ENCODE measurements around the gene RIC8B.

The RIC8B gene

GRCh38 chr12:106901276-106901675 is 126.8 kb downstream of the RIC8B start:
- H3K36me3 Mint-ChIP-seq (ENCODE audit: low read depth), result no peaks in the 10 kb centered on the region
- peaks cover 5% of the 10 kb centered on the region for H3K4me1 Mint-ChIP-seq (ENCODE audit: low read depth)
- intact Hi-C loops (cut with micrococcal nuclease), result no loop called here
- no peak overlapping the region for H3K27ac Mint-ChIP-seq
- peaks cover 88% of the 10 kb centered on the region for H3K27me3 Mint-ChIP-seq
- H3K9me3 Mint-ChIP-seq, result no peaks in the 10 kb centered on the region
- H3K4me3 Mint-ChIP-seq, result no peak overlapping the region

- H3K36me3 Mint-ChIP-seq (ENCODE audit: low read depth), result no peaks in the 10 kb centered on the region
- peaks cover 93% of the 10 kb centered on the region for H3K27me3 Mint-ChIP-seq
- H3K27ac Mint-ChIP-seq, result no peak overlapping the region
- no peaks in the 10 kb centered on the region for H3K9me3 Mint-ChIP-seq
- peaks cover 5% of the 10 kb centered on the region for H3K4me1 Mint-ChIP-seq (ENCODE audit: low read depth)
- intact Hi-C loops (cut with micrococcal nuclease), result no loop called here
- no peak overlapping the region for H3K4me3 Mint-ChIP-seq
These were observed 127.6 kb downstream of the RIC8B start for GRCh38 chr12:106902053-106902452.

GRCh38 chr12:106903241-106903945 is 128.9 kb downstream of the RIC8B start:
- Mint-ChIP-seq H3K36me3 (ENCODE audit: low read depth) (no peaks in the 10 kb centered on the region), H3K27me3 (peaks cover 93% of the 10 kb centered on the region), H3K4me1 (ENCODE audit: low read depth) (peaks cover 5% of the 10 kb centered on the region), H3K4me3 (no peak overlapping the region), H3K9me3 (no peaks in the 10 kb centered on the region), H3K27ac (no peak overlapping the region)
- intact Hi-C loops (cut with micrococcal nuclease), result no loop called here

- Mint-ChIP-seq H3K4me3 (no peak overlapping the region), H3K27ac (no peak overlapping the region), H3K27me3 (peaks cover 93% of the 10 kb centered on the region), H3K36me3 (ENCODE audit: low read depth) (no peaks in the 10 kb centered on the region), H3K4me1 (ENCODE audit: low read depth) (peaks cover 13% of the 10 kb centered on the region), H3K9me3 (no peaks in the 10 kb centered on the region)
- intact Hi-C loops (cut with micrococcal nuclease), result no loop called here
These were observed 132.2 kb downstream of the RIC8B start for GRCh38 chr12:106906715-106907114.

- Mint-ChIP-seq H3K4me3 (no peak overlapping the region), H3K4me1 (ENCODE audit: low read depth) (peaks cover 15% of the 10 kb centered on the region), H3K27me3 (peaks cover 93% of the 10 kb centered on the region), H3K9me3 (no peaks in the 10 kb centered on the region), H3K36me3 (ENCODE audit: low read depth) (no peaks in the 10 kb centered on the region), H3K27ac (no peak overlapping the region)
- intact Hi-C loops (cut with micrococcal nuclease), result no loop called here
These were observed 132.9 kb downstream of the RIC8B start for GRCh38 chr12:106907411-106907810.

GRCh38 chr12:106907846-106908245 is 133.4 kb downstream of the RIC8B start:
- intact Hi-C loops (cut with micrococcal nuclease), result no loop called here
- Mint-ChIP-seq H3K4me3 (no peak overlapping the region), H3K36me3 (ENCODE audit: low read depth) (no peaks in the 10 kb centered on the region), H3K27ac (no peak overlapping the region), H3K27me3 (peaks cover 93% of the 10 kb centered on the region), H3K4me1 (ENCODE audit: low read depth) (peaks cover 15% of the 10 kb centered on the region), H3K9me3 (no peaks in the 10 kb centered on the region)

GRCh38 chr12:106908561-106908960 is 134.1 kb downstream of the RIC8B start:
- H3K27me3 Mint-ChIP-seq, result peaks cover 93% of the 10 kb centered on the region
- intact Hi-C loops (cut with micrococcal nuclease), result no loop called here
- no peaks in the 10 kb centered on the region for H3K36me3 Mint-ChIP-seq (ENCODE audit: low read depth)
- H3K4me1 Mint-ChIP-seq (ENCODE audit: low read depth), result peaks cover 10% of the 10 kb centered on the region
- H3K4me3 Mint-ChIP-seq, result no peak overlapping the region
- no peak overlapping the region for H3K27ac Mint-ChIP-seq
- no peaks in the 10 kb centered on the region for H3K9me3 Mint-ChIP-seq

GRCh38 chr12:106910202-106910601 is 135.7 kb downstream of the RIC8B start:
- intact Hi-C loops (cut with micrococcal nuclease), result no loop called here
- H3K4me3 Mint-ChIP-seq, result no peak overlapping the region
- H3K27ac Mint-ChIP-seq, result no peak overlapping the region
- H3K36me3 Mint-ChIP-seq (ENCODE audit: low read depth), result no peaks in the 10 kb centered on the region
- peaks cover 10% of the 10 kb centered on the region for H3K4me1 Mint-ChIP-seq (ENCODE audit: low read depth)
- H3K9me3 Mint-ChIP-seq, result no peaks in the 10 kb centered on the region
- peaks cover 97% of the 10 kb centered on the region for H3K27me3 Mint-ChIP-seq

- H3K27ac Mint-ChIP-seq, result no peak overlapping the region
- H3K36me3 Mint-ChIP-seq (ENCODE audit: low read depth), result no peaks in the 10 kb centered on the region
- intact Hi-C loops (cut with micrococcal nuclease), result no loop called here
- no peaks in the 10 kb centered on the region for H3K9me3 Mint-ChIP-seq
- H3K4me3 Mint-ChIP-seq, result no peak overlapping the region
- H3K4me1 Mint-ChIP-seq (ENCODE audit: low read depth), result peaks cover 10% of the 10 kb centered on the region
- H3K27me3 Mint-ChIP-seq, result peaks cover 98% of the 10 kb centered on the region
These were observed 137.1 kb downstream of the RIC8B start for GRCh38 chr12:106911581-106911980.

GRCh38 chr12:106913456-106913855 is 139.0 kb downstream of the RIC8B start:
- intact Hi-C loops (cut with micrococcal nuclease), result no loop called here
- no peaks in the 10 kb centered on the region for H3K36me3 Mint-ChIP-seq (ENCODE audit: low read depth)
- no peaks in the 10 kb centered on the region for H3K9me3 Mint-ChIP-seq
- H3K27me3 Mint-ChIP-seq, result peaks cover 96% of the 10 kb centered on the region
- H3K4me1 Mint-ChIP-seq (ENCODE audit: low read depth), result peaks cover 10% of the 10 kb centered on the region
- no peak overlapping the region for H3K27ac Mint-ChIP-seq
- no peak overlapping the region for H3K4me3 Mint-ChIP-seq

- Mint-ChIP-seq H3K4me3 (no peak overlapping the region), H3K9me3 (no peaks in the 10 kb centered on the region), H3K27me3 (peaks cover 93% of the 10 kb centered on the region)
These were observed 140.5 kb downstream of the RIC8B start for GRCh38 chr12:106914796-106915634.

GRCh38 chr12:106915635-106916026 is 141.1 kb downstream of the RIC8B start:
- no peaks in the 10 kb centered on the region for H3K36me3 Mint-ChIP-seq (ENCODE audit: low read depth)
- H3K4me1 Mint-ChIP-seq (ENCODE audit: low read depth), result peaks cover 5% of the 10 kb centered on the region
- H3K27ac Mint-ChIP-seq, result no peak overlapping the region
- peaks cover 90% of the 10 kb centered on the region for H3K27me3 Mint-ChIP-seq
- no peaks in the 10 kb centered on the region for H3K9me3 Mint-ChIP-seq
- H3K4me3 Mint-ChIP-seq, result no peak overlapping the region
- intact Hi-C loops (cut with micrococcal nuclease), result no loop called here

More at GRCh38 chr12:106914796-106915634, 140.5 kb downstream of the RIC8B start:
- intact Hi-C loops (cut with micrococcal nuclease), result no loop called here
- Mint-ChIP-seq H3K36me3 (ENCODE audit: low read depth) (no peaks in the 10 kb centered on the region), H3K27ac (no peak overlapping the region), H3K4me1 (ENCODE audit: low read depth) (peaks cover 10% of the 10 kb centered on the region)

GRCh38 chr12:106917503-106917902 is 143.0 kb downstream of the RIC8B start:
- H3K36me3 Mint-ChIP-seq (ENCODE audit: low read depth), result no peaks in the 10 kb centered on the region
- H3K27me3 Mint-ChIP-seq, result peaks cover 90% of the 10 kb centered on the region
- no peak overlapping the region for H3K27ac Mint-ChIP-seq
- intact Hi-C loops (cut with micrococcal nuclease), result no loop called here
- no peak overlapping the region for H3K4me3 Mint-ChIP-seq
- H3K4me1 Mint-ChIP-seq (ENCODE audit: low read depth), result no peaks in the 10 kb centered on the region
- H3K9me3 Mint-ChIP-seq, result no peaks in the 10 kb centered on the region

GRCh38 chr12:106918746-106919145 is 144.3 kb downstream of the RIC8B start:
- Mint-ChIP-seq H3K27me3 (peaks cover 90% of the 10 kb centered on the region), H3K36me3 (ENCODE audit: low read depth) (no peaks in the 10 kb centered on the region), H3K9me3 (peaks cover 7% of the 10 kb centered on the region), H3K27ac (no peak overlapping the region), H3K4me3 (no peak overlapping the region), H3K4me1 (ENCODE audit: low read depth) (no peaks in the 10 kb centered on the region)
- intact Hi-C loops (cut with micrococcal nuclease), result no loop called here
